Measurements from ENCODE around the gene DHX15.

DNA sequence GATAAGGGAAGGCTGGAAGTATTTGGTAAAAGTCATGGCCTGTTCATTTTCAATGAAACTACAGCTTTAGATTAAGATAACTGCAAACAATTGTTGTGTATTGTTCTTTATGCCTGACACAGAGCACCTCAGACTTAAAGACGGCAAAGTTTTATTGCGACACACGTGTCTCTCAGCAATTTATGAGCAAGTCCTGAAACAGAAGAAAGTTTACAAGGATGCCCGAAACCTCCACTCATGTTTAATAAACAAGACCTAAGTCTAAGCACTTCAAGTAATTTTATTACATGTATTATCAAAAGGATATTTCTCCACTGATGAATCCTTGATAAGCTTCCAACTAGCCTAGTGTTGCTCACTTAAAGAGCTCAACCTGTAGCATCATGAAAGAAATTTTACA is 51.0 kb downstream of the DHX15 start:
- TF ChIP-seq, protein P1, sequence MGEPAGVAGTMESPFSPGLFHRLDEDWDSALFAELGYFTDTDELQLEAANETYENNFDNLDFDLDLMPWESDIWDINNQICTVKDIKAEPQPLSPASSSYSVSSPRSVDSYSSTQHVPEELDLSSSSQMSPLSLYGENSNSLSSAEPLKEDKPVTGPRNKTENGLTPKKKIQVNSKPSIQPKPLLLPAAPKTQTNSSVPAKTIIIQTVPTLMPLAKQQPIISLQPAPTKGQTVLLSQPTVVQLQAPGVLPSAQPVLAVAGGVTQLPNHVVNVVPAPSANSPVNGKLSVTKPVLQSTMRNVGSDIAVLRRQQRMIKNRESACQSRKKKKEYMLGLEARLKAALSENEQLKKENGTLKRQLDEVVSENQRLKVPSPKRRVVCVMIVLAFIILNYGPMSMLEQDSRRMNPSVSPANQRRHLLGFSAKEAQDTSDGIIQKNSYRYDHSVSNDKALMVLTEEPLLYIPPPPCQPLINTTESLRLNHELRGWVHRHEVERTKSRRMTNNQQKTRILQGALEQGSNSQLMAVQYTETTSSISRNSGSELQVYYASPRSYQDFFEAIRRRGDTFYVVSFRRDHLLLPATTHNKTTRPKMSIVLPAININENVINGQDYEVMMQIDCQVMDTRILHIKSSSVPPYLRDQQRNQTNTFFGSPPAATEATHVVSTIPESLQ (CRISPR knock-in tag; IDR thresholded peaks at IDR 0.05), result no peak
- TF ChIP-seq, protein P2, sequence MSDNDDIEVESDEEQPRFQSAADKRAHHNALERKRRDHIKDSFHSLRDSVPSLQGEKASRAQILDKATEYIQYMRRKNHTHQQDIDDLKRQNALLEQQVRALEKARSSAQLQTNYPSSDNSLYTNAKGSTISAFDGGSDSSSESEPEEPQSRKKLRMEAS (CRISPR knock-in tag; IDR thresholded peaks at IDR 0.05), result no peak
- no peak for TF ChIP-seq SMAD4 (CRISPR knock-in tag; IDR thresholded peaks at IDR 0.05)
